B cell (primary cell): Measurements from ENCODE around the gene QKI. TPM values are rescaled to one million over a fixed set of nuclear protein-coding genes. Genes with fewer than 3 reads are reported as not detected.
A peak's percentile ranks its signal among the peaks of the same experiment; 100 is the strongest.

Source experiments
- ATAC-seq: fragments of 200-7000 bp; cut with Tn5 transposase; one replicate; pipeline ENCODE4 v1.10.0; 2021; ENCODE audit warnings: low read depth, mild to moderate bottlenecking, moderate number of reproducible peaks, moderate library complexity
- CTCF ChIA-PET: fragments of 350-600 bp; sonication (Branson Sonifier 250); formaldehyde crosslinking; loops from one replicate; lab custom pipeline; 2021; ENCODE audit warnings: antibody characterized with exemption, inconsistent platforms; lab: Charles Lee
- POLR2A ChIA-PET: fragments of 350-600 bp; sonication (Branson Sonifier 250); formaldehyde crosslinking; loops from one replicate; lab custom pipeline; 2021; ENCODE audit warnings: antibody characterized with exemption; lab: Charles Lee
- DNase-seq: peaks from one replicate; pipeline ENCODE4 v3.0.0; 2013
- H2AFZ ChIP-seq: 2 replicates; pipeline ENCODE4 v1.6.1; 2012; ENCODE audit warnings: mild to moderate bottlenecking, low read depth, low read length; ENCODE audit not compliant: insufficient read depth, poor library complexity, severe bottlenecking
- H3K27ac ChIP-seq, 2 donors: 1 replicate in 1 of 2; 2 replicates in 1 of 2; pipeline ENCODE4 v1.5.1; 2012 to 2013; ENCODE audit warnings: low read length in 2 of 2, mild to moderate bottlenecking in 2 of 2, moderate library complexity in 1 of 2
- H3K27me3 ChIP-seq, 4 experiments: fragments of 200-600 bp in 1 of 4; sonication (generic) in 1 of 4; replicated peaks in 1 of 4; 1 replicate in 2 of 4; 2 replicates in 2 of 4; pipeline versions ENCODE4 v1.6.1 to v1.7.0; 2013 to 2016; ENCODE audit warnings: low read length in 3 of 4, mild to moderate bottlenecking in 2 of 4, mixed read lengths in 1 of 4, moderate library complexity in 1 of 4; ENCODE audit not compliant: insufficient read depth in 4 of 4, control insufficient read depth in 3 of 4; ENCODE audit errors: control extremely low read depth in 1 of 4
- H3K36me3 ChIP-seq, 2 experiments: replicated peaks in 1 of 2; 1 replicate in 1 of 2; 2 replicates in 1 of 2; pipeline versions ENCODE4 v1.6.1 to v1.7.1; 2013; ENCODE audit warnings: low read length in 1 of 2; ENCODE audit not compliant: insufficient read depth in 2 of 2, control insufficient read depth in 1 of 2; ENCODE audit errors: control extremely low read depth in 1 of 2, extremely low read depth in 1 of 2
- H3K4me1 ChIP-seq, 2 donors: fragments of 200-600 bp in 1 of 2; sonication (generic) in 1 of 2; 1 replicate in 1 of 2; 2 replicates in 1 of 2; pipeline versions ENCODE4 v1.5.1 to v1.6.1; 2013 to 2017; ENCODE audit warnings: low read length in 2 of 2; ENCODE audit not compliant: control insufficient read depth in 2 of 2, insufficient read depth in 2 of 2
- H3K4me2 ChIP-seq: replicated peaks from 2 replicates; pipeline ENCODE3; 2012; ENCODE audit warnings: mild to moderate bottlenecking, low read depth, low read length; ENCODE audit not compliant: poor library complexity, severe bottlenecking
- H3K4me3 ChIP-seq, 5 experiments: fragments of 200-600 bp in 1 of 5; sonication (generic) in 1 of 5; 1 replicate in 3 of 5; 2 replicates in 2 of 5; pipeline versions ENCODE4 v1.5.1 to v1.7.0; 2011 to 2016; ENCODE audit warnings: low read length in 4 of 5, mild to moderate bottlenecking in 4 of 5, low read depth in 2 of 5, control low read depth in 1 of 5, moderate library complexity in 1 of 5; ENCODE audit not compliant: insufficient read depth in 1 of 5; ENCODE audit errors: control extremely low read depth in 1 of 5, extremely low read depth in 1 of 5
- H3K79me2 ChIP-seq: fragments of 200-600 bp; sonication (generic); one replicate; pipeline ENCODE4 v1.6.0; 2016; ENCODE audit warnings: low read length; ENCODE audit not compliant: control insufficient read depth, insufficient read depth
- H3K9ac ChIP-seq: fragments of 200-600 bp; sonication (generic); 2 replicates; pipeline ENCODE4 v1.6.1; 2017; ENCODE audit warnings: mild to moderate bottlenecking, low read length, moderate library complexity
- H3K9me3 ChIP-seq, 3 donors: one replicate each; pipeline versions ENCODE4 v1.6.1 to v1.7.1; 2013; ENCODE audit warnings: low read length in 2 of 3; ENCODE audit not compliant: control insufficient read depth in 2 of 3, insufficient read depth in 1 of 3; ENCODE audit errors: control extremely low read depth in 1 of 3
- H4K20me1 ChIP-seq: 2 replicates; pipeline ENCODE4 v1.6.0; 2012; ENCODE audit warnings: mild to moderate bottlenecking, low read length; ENCODE audit not compliant: insufficient read depth, control insufficient read depth, poor library complexity, severe bottlenecking
- H3K27ac Mint-ChIP-seq: one replicate; pipeline ENCODE4 v1.8.0; 2021; ENCODE audit warnings: mixed read lengths
- H3K27me3 Mint-ChIP-seq: one replicate; pipeline ENCODE4 v1.8.0; 2021; ENCODE audit warnings: mixed read lengths
- H3K4me1 Mint-ChIP-seq: one replicate; pipeline ENCODE4 v1.8.0; 2021; ENCODE audit warnings: mixed read lengths
- H3K4me3 Mint-ChIP-seq: one replicate; pipeline ENCODE4 v1.8.0; 2021; ENCODE audit warnings: mixed read lengths
- H3K9me3 Mint-ChIP-seq: one replicate; pipeline ENCODE4 v1.8.0; 2022; ENCODE audit warnings: mixed read lengths; ENCODE audit not compliant: insufficient read depth
- CTCF ChIP-seq: fragments of 200-600 bp; IDR thresholded peaks from one replicate; pipeline ENCODE4 v1.8.0; 2022; ENCODE audit warnings: antibody characterized with exemption, mild to moderate bottlenecking
- EZH2 ChIP-seq: IDR thresholded peaks from 2 replicates; pipeline ENCODE4 v1.6.1; 2012; ENCODE audit warnings: borderline replicate concordance, low read depth, mild to moderate bottlenecking, moderate library complexity, low read length; ENCODE audit not compliant: insufficient read depth, poor library complexity, severe bottlenecking
- WGBS: methylation state at CpG from one replicate; pipeline ENCODE4 v1.1.5; 2013; ENCODE audit warnings: missing lambda C conversion rate; ENCODE audit not compliant: insufficient coverage; 5-methylcytosine and 5-hydroxymethylcytosine counted together
- intact Hi-C: fragments of 100-400 bp; cut with micrococcal nuclease; formaldehyde crosslinking; loops from one replicate; pipeline ENCODE4 v1.10.0; 2022
- polyA plus RNA-seq: library from polyadenylated mRNA; depleted of rRNA; stranded (reverse); fragments of >200 nt; gene quantifications from 2 replicates; pipeline ENCODE4 v1.2.3, GENCODE V29; 2012
- total RNA-seq, 2 donors: library from RNA; stranded (reverse); fragments of 120-200 nt in 1 of 2; gene quantifications; 1 replicate in 1 of 2; 2 replicates in 1 of 2; pipeline versions ENCODE4 v1.2.3 to v1.2.4, GENCODE V29; 2013 to 2022

The QKI gene
- total and polyA plus RNA-seq, 2 donors (not counting 1 experiment from before 2014, with no cell fraction given) = 38.8 to 79.5 TPM

- Mint-ChIP-seq H3K27ac (peak overlapping the region; percentile 90), H3K4me1 (peaks cover 11% of the 10 kb centered on the region), H3K4me3 (peak overlapping the region; percentile 90), H3K9me3 (no peaks in the 10 kb centered on the region), H3K27me3 (peaks cover 4% of the 10 kb centered on the region)
- Histone ChIP-seq H3K4me1 (peaks cover 6 to 12% of the 10 kb centered on the region in 2 donors), H3K9me3 (no peaks in the 10 kb centered on the region), H3K79me2 (no peaks in the 10 kb centered on the region), H4K20me1 (no peaks in the 10 kb centered on the region), H3K9ac (peak overlapping the region; percentile 72), H3K27ac (peak overlapping the region; percentile 57 to 75), H3K27me3 (no peaks in the 10 kb centered on the region), H3K36me3 (no peaks in the 10 kb centered on the region), H2AFZ (peak overlapping the region; percentile 90), H3K4me3 (peak overlapping the region; percentile 45 to 69 (median 59)), H3K4me2 (peak overlapping the region; percentile 73)
- ChIA-PET POLR2A (no interaction called here), CTCF (no interaction called here)
- intact Hi-C loops = no loop called here
- WGBS = no CpG with 5 or more reads among the region's 1 CpG
- TF ChIP-seq EZH2 (no peak), CTCF (no peak)
- ATAC-seq = no peak
- DNase-seq = no peak
These were observed 8.2 kb upstream of the QKI start for GRCh38 chr6:163406366-163406765.

- H3K9ac ChIP-seq = no peak overlapping the region
- ATAC-seq (no peak), DNase-seq (no peak)
- peak overlapping the region; percentile 90 for H2AFZ ChIP-seq
- no peaks in the 10 kb centered on the region for H3K36me3 ChIP-seq
- Mint-ChIP-seq H3K4me1 (peaks cover 11% of the 10 kb centered on the region), H3K27me3 (peaks cover 4% of the 10 kb centered on the region), H3K27ac (no peak overlapping the region), H3K4me3 (no peak overlapping the region), H3K9me3 (no peaks in the 10 kb centered on the region)
- H3K9me3 ChIP-seq = no peaks in the 10 kb centered on the region
- no CpG with 5 or more reads among the region's 2 CpGs for WGBS
- no peak overlapping the region for H3K27ac ChIP-seq
- intact Hi-C loops = no loop called here
- H4K20me1 ChIP-seq = no peaks in the 10 kb centered on the region
- peak overlapping the region in 1 of 5 experiments; percentile 69 for H3K4me3 ChIP-seq
- ChIA-PET CTCF (no interaction called here), POLR2A (no interaction called here)
- no peak for TF ChIP-seq CTCF
- no peak for TF ChIP-seq EZH2
- no peaks in the 10 kb centered on the region for H3K27me3 ChIP-seq
- peaks cover 6 to 12% of the 10 kb centered on the region in 2 donors for H3K4me1 ChIP-seq
- no peaks in the 10 kb centered on the region for H3K79me2 ChIP-seq
- peak overlapping the region; percentile 73 for H3K4me2 ChIP-seq
These were observed 7.7 kb upstream of the QKI start for GRCh38 chr6:163406830-163407229.
